H9 (cell line): Measurements from ENCODE around the gene UCP2. TPM values are rescaled to one million over a fixed set of nuclear protein-coding genes. Genes with fewer than 3 reads are reported as not detected.

ENCODE experiments used
- DNase-seq: peaks from one replicate; pipeline ENCODE4 v3.0.0-alpha.2; 2017
- H2AFZ ChIP-seq: one replicate; pipeline ENCODE4 v1.6.1; 2013; ENCODE audit warnings: mild to moderate bottlenecking, low read length, control low read depth, moderate library complexity
- H2AK5ac ChIP-seq: 2 replicates; pipeline ENCODE4 v1.6.1; 2013; ENCODE audit warnings: low read length, control low read depth, mixed read lengths; ENCODE audit not compliant: insufficient read length
- H2BK120ac ChIP-seq: one replicate; pipeline ENCODE4 v1.6.1; 2013; ENCODE audit warnings: low read depth, mild to moderate bottlenecking, low read length, control low read depth, inconsistent platforms; ENCODE audit not compliant: poor library complexity, severe bottlenecking
- H2BK12ac ChIP-seq: 2 replicates; pipeline ENCODE4 v1.6.1; 2013; ENCODE audit warnings: low read length, control low read depth, mixed read lengths, low read depth; ENCODE audit not compliant: insufficient read length
- H2BK15ac ChIP-seq: 2 replicates; pipeline ENCODE4 v1.6.1; 2013; ENCODE audit warnings: low read depth, low read length, control low read depth
- H2BK20ac ChIP-seq: one replicate; pipeline ENCODE4 v1.6.1; 2013; ENCODE audit warnings: low read depth, mild to moderate bottlenecking, low read length, control low read depth, inconsistent platforms; ENCODE audit not compliant: poor library complexity, severe bottlenecking
- H2BK5ac ChIP-seq: 2 replicates; pipeline ENCODE4 v1.6.1; 2013; ENCODE audit warnings: low read length, control low read depth, mixed read lengths; ENCODE audit not compliant: insufficient read length
- H3K14ac ChIP-seq: 2 replicates; pipeline ENCODE4 v1.6.1; 2013; ENCODE audit warnings: low read length, control low read depth; ENCODE audit not compliant: insufficient read depth
- H3K18ac ChIP-seq: 2 replicates; pipeline ENCODE4 v1.6.1; 2013; ENCODE audit warnings: low read depth, mild to moderate bottlenecking, mixed read lengths, low read length, control low read depth; ENCODE audit not compliant: insufficient read length
- H3K23ac ChIP-seq: 2 replicates; pipeline ENCODE4 v1.6.1; 2013; ENCODE audit warnings: low read length, control low read depth, mixed read lengths, low read depth; ENCODE audit not compliant: insufficient read length
- H3K23me2 ChIP-seq: 2 replicates; pipeline ENCODE4 v1.6.1; 2013; ENCODE audit warnings: low read depth, mild to moderate bottlenecking, mixed read lengths, low read length, control low read depth; ENCODE audit not compliant: insufficient read length, poor library complexity, severe bottlenecking
- H3K27ac ChIP-seq: 2 replicates; pipeline ENCODE4 v1.5.1; 2013; ENCODE audit warnings: low read length, control low read depth, mixed read lengths, low read depth; ENCODE audit not compliant: insufficient read length
- H3K27me3 ChIP-seq: 2 replicates; pipeline ENCODE4 v1.6.1; 2013; ENCODE audit warnings: low read length, control low read depth, inconsistent platforms; ENCODE audit not compliant: insufficient read depth
- H3K4ac ChIP-seq: 2 replicates; pipeline ENCODE4 v1.6.1; 2013; ENCODE audit warnings: low read depth, mild to moderate bottlenecking, control low read depth, inconsistent platforms, low read length, moderate library complexity
- H3K4me1 ChIP-seq: 2 replicates; pipeline ENCODE4 v1.6.1; 2013; ENCODE audit warnings: low read length, control low read depth, inconsistent platforms; ENCODE audit not compliant: insufficient read depth
- H3K4me2 ChIP-seq: 2 replicates; pipeline ENCODE4 v1.6.1; 2013; ENCODE audit warnings: low read length, control low read depth, mixed read lengths; ENCODE audit not compliant: insufficient read length, insufficient read depth
- H3K56ac ChIP-seq: 2 replicates; pipeline ENCODE4 v1.6.1; 2013; ENCODE audit warnings: low read depth, mild to moderate bottlenecking, mixed read lengths, low read length, control low read depth; ENCODE audit not compliant: insufficient read length
- H3K79me1 ChIP-seq: 2 replicates; pipeline ENCODE4 v1.6.1; 2013; ENCODE audit warnings: low read depth, mild to moderate bottlenecking, moderate library complexity, low read length, control low read depth, inconsistent platforms; ENCODE audit not compliant: insufficient read depth, poor library complexity, severe bottlenecking
- H3K79me2 ChIP-seq: 2 replicates; pipeline ENCODE4 v1.6.1; 2013; ENCODE audit warnings: low read length, control low read depth, inconsistent platforms; ENCODE audit not compliant: insufficient read depth
- H3K9ac ChIP-seq: 2 replicates; pipeline ENCODE4 v1.6.1; 2013; ENCODE audit warnings: low read length, control low read depth, mixed read lengths; ENCODE audit not compliant: insufficient read length; ENCODE audit errors: extremely low read depth
- H3K9me3 ChIP-seq: one replicate; pipeline ENCODE4 v1.6.1; 2013; ENCODE audit warnings: low read depth, low read length, inconsistent platforms; ENCODE audit not compliant: control insufficient read depth
- H3T11ph ChIP-seq: one replicate; pipeline ENCODE4 v1.6.1; 2013; ENCODE audit warnings: mild to moderate bottlenecking, low read length, control low read depth, inconsistent platforms
- H4K20me1 ChIP-seq: one replicate; pipeline ENCODE4 v1.6.1; 2013; ENCODE audit not compliant: control insufficient read depth, insufficient read length, insufficient read depth
- H4K5ac ChIP-seq: 2 replicates; pipeline ENCODE4 v1.6.1; 2013; ENCODE audit warnings: low read depth, mild to moderate bottlenecking, mixed read lengths, low read length, control low read depth; ENCODE audit not compliant: insufficient read length
- H4K8ac ChIP-seq: replicated peaks from 2 replicates; pipeline ENCODE4 v1.6.1; 2013; ENCODE audit warnings: low read length, control low read depth, mixed read lengths, low read depth; ENCODE audit not compliant: insufficient read length
- H4K91ac ChIP-seq: 2 replicates; pipeline ENCODE4 v1.6.1; 2013; ENCODE audit warnings: low read depth, mild to moderate bottlenecking, moderate library complexity, mixed read lengths, low read length, control low read depth; ENCODE audit not compliant: insufficient read length
- H3K27ac Mint-ChIP-seq, 3 experiments: 2 replicates in 2 of 3; 3 replicates in 1 of 3; pipeline ENCODE4 v1.8.0; 2020 to 2021; ENCODE audit warnings: mixed read lengths in 3 of 3, mild to moderate bottlenecking in 1 of 3, moderate library complexity in 1 of 3
- H3K27me3 Mint-ChIP-seq: 2 replicates; pipeline ENCODE4 v1.8.0; 2021; ENCODE audit warnings: low read depth, mild to moderate bottlenecking, moderate library complexity, mixed read lengths
- H3K36me3 Mint-ChIP-seq, 3 experiments: 2 replicates in 2 of 3; 3 replicates in 1 of 3; pipeline ENCODE4 v1.8.0; 2020 to 2021; ENCODE audit warnings: low read depth in 3 of 3, mixed read lengths in 3 of 3; ENCODE audit not compliant: insufficient read depth in 1 of 3
- H3K4me1 Mint-ChIP-seq, 2 experiments: 2 replicates each; pipeline ENCODE4 v1.8.0; 2020; ENCODE audit warnings: mixed read lengths in 2 of 2
- H3K4me3 Mint-ChIP-seq, 2 experiments: 2 replicates in 1 of 2; 3 replicates in 1 of 2; pipeline ENCODE4 v1.8.0; 2020 to 2021; ENCODE audit warnings: mild to moderate bottlenecking in 2 of 2, mixed read lengths in 2 of 2, moderate library complexity in 1 of 2
- H3K9me3 Mint-ChIP-seq, 2 experiments: 2 replicates in 1 of 2; 3 replicates in 1 of 2; pipeline ENCODE4 v1.8.0; 2020; ENCODE audit warnings: mild to moderate bottlenecking in 2 of 2, mixed read lengths in 2 of 2, moderate library complexity in 1 of 2
- CTCF ChIP-seq: fragments of 200-600 bp; sonication (generic); conservative IDR thresholded peaks from 3 replicates; pipeline ENCODE4 v1.8.0; 2021; ENCODE audit warnings: antibody characterized with exemption, mild to moderate bottlenecking
- WGBS: extraction: QIAGEN DNeasy Blood & Tissue Kit; methylation state at CpG from one replicate; pipeline ENCODE4 v1.1.7; 2013; ENCODE audit warnings: missing lambda C conversion rate, low lambda C conversion rate, mixed read lengths; ENCODE audit not compliant: insufficient read length; ENCODE audit errors: extremely low coverage; 5-methylcytosine and 5-hydroxymethylcytosine counted together
- total RNA-seq: library from RNA; stranded (reverse); gene quantifications from 2 replicates; pipeline ENCODE4 v1.2.1, GENCODE V29; 2021

The UCP2 gene
- total RNA-seq, 1 experiment from 2014 or later = 62.1 TPM

- Histone ChIP-seq H2AK5ac (no peak overlapping the region), H2BK20ac (no peak overlapping the region), H3K23me2 (no peaks in the 10 kb centered on the region), H3K23ac (no peak overlapping the region), H2BK12ac (no peak overlapping the region), H3K27ac (no peak overlapping the region), H2AFZ (no peak overlapping the region), H4K8ac (no peak overlapping the region), H4K20me1 (no peaks in the 10 kb centered on the region), H3K9ac (no peak overlapping the region), H3T11ph (no peak overlapping the region), H4K5ac (no peak overlapping the region), H3K4ac (no peak overlapping the region), H2BK120ac (no peak overlapping the region), H3K18ac (no peak overlapping the region), H3K56ac (no peak overlapping the region), H3K79me2 (no peaks in the 10 kb centered on the region), H3K79me1 (no peaks in the 10 kb centered on the region), H3K4me2 (no peak overlapping the region), H3K27me3 (no peaks in the 10 kb centered on the region), H4K91ac (no peak overlapping the region), H2BK15ac (no peak overlapping the region), H3K14ac (no peak overlapping the region), H2BK5ac (no peak overlapping the region), H3K9me3 (no peaks in the 10 kb centered on the region), H3K4me1 (no peaks in the 10 kb centered on the region)
- H3K9me3 Mint-ChIP-seq = no peaks in the 10 kb centered on the region
- H3K27ac Mint-ChIP-seq = no peak overlapping the region
- peaks cover 0 to 21% (median 12%) of the 10 kb centered on the region in 3 experiments; a peak in 5 of 7 replicates for H3K36me3 Mint-ChIP-seq
- peaks cover 8 to 12% of the 10 kb centered on the region in 2 experiments for H3K4me1 Mint-ChIP-seq
- WGBS = no CpG with 5 or more reads among the region's 2 CpGs
- TF ChIP-seq CTCF = no peak
- H3K4me3 Mint-ChIP-seq = no peak overlapping the region
- H3K27me3 Mint-ChIP-seq = no peaks in the 10 kb centered on the region; the same call in 1 of the 2 replicates
- no peak for DNase-seq
These were observed 32.2 kb upstream of the UCP2 start for GRCh38 chr11:74014880-74015279.
